ENCODE measurements around the gene LPIN3. TPM values are rescaled to one million over a fixed set of nuclear protein-coding genes. Genes with fewer than 3 reads are reported as not detected.

LPIN3 gene
- total RNA-seq, 1 donor from 2014 or later = 0.16 TPM

- no peak for DNase-seq
Observed at GRCh38 chr20:41327178-41327577, 13.4 kb upstream of the LPIN3 start.

- peak; percentile 40 for DNase-seq
Observed at GRCh38 chr20:41329435-41330342, 10.9 kb upstream of the LPIN3 start.

GRCh38 chr20:41330343-41330720, 10.3 kb upstream of the LPIN3 start:
- no peak for DNase-seq

GRCh38 chr20:41330941-41331340, 9.7 kb upstream of the LPIN3 start:
- no peak for DNase-seq

DNA sequence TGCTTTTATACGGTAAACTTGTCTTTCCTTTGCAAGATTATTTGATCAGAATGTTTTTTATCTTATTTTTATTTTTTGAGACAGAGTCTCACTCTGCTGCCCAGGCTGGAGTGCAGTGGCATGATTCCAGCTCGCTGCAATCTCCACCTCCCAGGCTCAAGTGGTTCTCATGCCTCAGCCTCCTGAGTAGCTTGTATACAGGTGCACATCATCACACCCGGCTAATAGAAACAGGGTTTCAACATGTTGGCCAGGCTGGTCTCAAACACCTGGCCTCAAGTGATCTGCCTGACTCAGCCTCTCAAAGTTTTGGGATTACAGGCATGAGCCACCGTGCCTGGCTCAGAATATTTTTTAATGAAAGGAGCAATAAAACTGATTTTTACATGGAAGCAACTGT, 8.9 kb upstream of the LPIN3 start:
- DNase-seq = no peak

- DNase-seq = no peak
Observed at GRCh38 chr20:41334036-41334435, 6.6 kb upstream of the LPIN3 start.

DNA sequence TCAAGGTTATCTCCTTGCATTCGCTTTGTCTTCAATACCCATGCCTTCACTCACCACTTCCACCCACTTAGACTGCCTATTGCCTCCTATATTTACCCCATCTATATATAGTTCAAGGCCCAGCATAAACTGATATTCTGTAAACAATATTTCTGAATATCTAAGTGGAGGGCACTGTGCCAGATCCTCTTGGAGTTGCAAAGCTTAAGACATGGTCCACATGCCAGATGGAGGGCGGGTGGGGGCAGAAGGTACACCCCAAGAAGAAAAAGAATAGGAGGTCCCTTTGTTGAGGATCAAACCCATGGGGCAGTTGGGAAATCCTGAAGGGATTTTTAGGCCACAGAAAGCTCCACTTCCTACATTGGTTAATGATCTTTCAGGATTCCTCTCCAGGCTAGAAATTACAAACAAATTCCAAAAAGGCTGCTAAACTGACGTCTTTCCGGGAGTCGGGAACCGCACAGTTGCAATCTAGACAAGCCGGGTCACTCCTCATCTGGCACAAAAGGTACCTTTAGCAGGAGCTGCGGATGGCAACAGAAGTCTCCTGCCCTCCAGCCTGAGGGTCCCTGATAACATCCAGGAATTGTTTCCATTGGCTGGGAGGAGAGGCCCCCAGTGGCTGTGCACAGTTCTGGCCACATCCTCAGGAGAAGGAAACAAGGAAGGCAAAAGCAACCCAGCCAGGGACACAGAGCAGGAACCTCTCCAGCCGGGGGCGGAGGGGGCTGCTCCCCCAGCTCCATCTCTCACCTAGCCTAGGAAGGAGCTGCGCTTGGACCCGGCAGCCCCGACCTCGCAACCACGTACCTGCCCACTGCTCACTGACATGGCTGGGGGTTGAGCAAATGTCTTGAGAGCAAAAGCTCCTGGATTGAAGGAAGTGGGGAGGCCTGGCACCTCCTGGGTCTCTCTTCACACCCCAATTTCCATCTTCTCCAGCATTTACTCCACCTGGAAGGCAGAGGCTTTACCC, 5.9 kb upstream of the LPIN3 start:
- DNase-seq = no peak

DNA sequence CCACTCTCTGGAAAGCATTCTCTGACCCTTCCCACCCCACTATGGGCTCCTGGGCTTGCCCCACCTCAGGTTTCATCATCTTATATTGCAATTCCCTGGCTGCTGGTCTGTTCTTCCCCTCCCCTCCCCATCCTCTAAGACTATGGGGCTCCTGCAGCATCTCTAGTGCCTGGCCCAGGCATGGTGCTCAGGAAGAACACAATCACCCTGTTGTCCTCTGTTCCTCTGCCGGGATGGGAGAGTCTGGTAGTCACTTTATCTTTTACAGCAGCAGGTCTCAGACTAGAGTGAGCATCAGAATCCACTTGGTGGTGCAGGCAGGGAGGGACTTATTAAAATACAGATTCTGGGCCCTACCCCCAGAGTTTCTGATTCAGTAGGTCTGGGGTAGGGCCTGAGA, 5.0 kb upstream of the LPIN3 start:
- no peak for DNase-seq

GRCh38 chr20:41336711-41337492, 3.7 kb upstream of the LPIN3 start:
- no peak for DNase-seq

- peak; percentile 61 for DNase-seq
Observed at GRCh38 chr20:41339957-41340326, 679 bp upstream of the LPIN3 start.

DNA sequence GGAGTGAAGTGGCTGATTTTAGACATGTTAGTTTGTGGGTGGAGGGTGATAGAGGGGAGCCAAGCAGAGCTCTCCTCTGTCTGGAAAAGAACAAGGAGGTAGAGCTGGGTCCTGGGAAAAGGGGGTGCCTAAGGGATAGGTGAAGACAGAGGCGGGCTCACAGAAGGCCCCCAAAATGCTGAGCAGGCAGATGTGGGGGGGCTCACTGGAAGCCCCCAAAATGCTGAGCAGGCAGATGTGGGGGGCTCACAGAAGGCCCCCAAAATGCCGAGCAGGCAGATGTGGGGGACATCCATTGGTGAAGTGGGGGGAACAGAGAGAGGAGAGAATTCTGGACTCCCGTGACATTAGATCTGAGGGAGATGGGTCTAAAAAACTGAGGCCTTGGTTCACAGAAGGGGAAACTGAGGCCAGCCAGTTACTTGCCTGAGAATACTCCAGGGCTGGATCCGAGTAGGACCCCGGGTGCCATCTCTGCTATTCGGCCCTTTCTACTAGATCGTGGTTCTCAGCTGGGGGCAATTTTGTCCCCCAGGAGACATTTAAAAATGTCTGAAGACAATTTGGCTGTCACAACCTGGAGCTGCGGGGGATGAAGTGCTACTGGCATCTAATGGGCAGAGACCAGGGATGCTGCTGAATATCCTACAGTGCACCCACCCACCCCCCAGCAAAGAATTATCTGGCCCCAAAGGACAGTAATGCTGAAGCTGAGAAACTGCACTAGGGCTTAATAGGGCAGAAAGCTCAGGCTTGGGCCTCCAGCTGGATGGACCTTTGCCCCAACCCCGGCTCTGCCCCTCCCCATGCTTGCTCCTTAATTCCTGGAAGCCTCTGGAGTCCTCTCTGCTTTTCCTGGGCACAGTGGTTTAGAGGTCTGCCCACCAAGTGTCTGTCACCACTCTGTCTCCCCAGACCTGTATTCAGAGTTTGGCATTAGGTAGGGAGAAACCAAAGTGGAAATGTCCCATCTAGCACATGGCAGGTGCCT, 2.1 kb downstream of the LPIN3 start:
- no peak for DNase-seq

GRCh38 chr20:41344477-41344876, 3.9 kb downstream of the LPIN3 start:
- DNase-seq = no peak

DNA sequence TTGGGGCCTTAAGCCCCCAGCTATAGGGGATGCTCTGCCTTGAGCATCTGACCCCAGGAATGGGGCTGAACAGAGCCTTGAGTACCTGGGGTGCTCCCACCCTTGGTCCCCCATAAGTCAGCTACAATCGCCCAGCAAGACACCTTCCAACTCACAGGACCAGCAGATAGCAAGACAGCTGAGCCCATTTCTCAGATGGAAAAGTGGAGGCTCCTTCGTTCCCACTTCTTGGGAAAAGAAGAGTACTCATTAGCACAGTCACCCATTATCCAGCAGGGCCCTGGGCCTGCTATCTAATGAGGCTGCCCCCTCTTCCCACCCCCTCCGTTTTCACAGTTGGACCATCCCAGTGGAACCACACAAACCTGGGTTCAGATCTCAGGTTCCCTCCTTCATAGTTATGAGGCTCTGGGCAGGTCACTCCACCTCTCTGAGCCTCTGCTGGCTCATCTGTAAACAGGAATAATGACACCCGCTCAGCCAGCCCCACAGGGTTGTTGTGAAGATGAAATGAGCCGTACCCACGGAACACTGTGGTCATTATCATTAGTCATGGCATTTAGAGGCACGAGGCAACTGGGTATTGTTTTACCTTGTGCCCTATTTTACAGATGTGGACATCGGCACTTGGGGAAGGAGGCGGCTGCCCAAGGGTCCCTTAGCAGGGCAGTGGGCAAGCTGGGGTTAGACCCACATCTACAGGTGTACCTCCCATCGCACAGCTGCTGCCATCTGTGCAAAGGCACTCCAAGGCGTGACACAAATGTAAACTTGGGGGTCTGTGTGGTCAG, 4.5 kb downstream of the LPIN3 start:
- no peak for DNase-seq

DNA sequence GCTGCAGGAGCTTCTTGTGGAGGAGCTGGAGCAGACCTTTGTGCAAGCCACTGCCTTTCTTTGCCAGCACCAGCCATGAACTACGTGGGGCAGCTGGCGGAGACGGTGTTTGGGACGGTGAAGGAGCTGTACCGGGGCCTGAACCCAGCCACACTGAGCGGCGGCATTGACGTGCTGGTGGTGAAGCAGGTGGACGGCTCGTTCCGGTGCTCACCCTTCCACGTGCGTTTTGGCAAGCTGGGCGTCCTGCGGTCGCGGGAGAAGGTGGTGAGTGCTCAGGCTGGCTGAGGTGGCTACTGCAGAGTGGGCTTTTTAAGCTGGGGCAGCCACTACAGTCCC, 5.1 kb downstream of the LPIN3 start:
- DNase-seq = no peak

GRCh38 chr20:41347523-41348429, 7.2 kb downstream of the LPIN3 start:
- no peak for DNase-seq

DNA sequence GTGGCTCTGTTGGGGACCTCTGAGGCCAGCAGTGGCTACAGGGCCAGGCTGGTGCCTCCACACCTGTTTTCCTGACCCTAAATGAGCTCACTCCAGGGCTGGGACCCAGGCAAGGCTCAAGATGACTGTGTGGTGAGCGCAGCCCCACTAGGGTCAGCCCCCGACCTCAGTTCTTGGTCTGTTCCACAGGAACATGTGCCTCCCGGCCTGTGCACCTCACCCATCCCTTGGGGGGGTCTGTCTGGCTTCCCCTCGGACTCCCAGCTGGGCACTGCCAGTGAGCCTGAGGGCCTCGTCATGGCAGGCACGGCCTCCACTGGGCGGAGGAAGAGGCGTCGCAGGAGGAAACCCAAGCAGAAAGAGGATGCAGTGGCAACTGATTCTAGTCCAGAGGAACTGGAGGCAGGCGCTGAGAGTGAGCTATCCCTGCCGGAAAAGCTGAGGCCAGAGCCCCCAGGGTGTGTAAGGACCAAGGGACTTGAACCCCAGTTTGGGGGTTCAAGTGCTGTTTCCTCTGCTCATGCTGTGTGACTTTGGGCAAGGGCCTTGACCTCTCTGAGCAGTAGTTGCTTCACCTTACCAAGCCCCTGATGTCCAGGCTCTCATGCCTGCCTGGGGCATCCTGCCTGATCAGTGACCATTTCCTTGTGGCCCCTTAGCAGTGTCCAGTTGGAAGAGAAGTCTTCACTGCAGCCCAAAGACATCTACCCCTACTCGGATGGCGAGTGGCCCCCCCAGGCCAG, 8.0 kb downstream of the LPIN3 start:
- no peak for DNase-seq

- no peak for DNase-seq
Observed at GRCh38 chr20:41349266-41349665, 8.6 kb downstream of the LPIN3 start.

DNA sequence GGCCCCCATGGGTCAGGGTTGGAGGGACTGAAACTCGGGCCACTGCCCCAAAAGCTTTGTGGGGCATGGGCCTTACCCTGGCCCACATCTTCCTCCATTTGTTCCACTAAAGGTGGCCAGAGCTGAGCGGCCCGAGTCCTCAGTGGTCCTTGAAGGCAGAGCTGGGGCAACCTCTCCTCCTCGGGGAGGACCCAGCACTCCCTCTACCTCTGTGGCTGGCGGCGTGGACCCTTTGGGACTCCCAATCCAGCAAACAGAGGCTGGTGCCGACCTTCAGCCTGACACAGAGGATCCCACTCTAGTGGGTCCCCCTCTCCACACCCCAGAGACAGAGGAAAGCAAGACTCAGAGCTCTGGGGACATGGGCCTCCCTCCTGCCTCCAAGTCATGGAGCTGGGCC, 9.3 kb downstream of the LPIN3 start:
- DNase-seq = no peak

Measured in occipital lobe (tissue), 2 donors.